C4-2B (cell line): Measurements from ENCODE around the gene CLTCL1.

Experiments
- ZFX ChIP-seq: fragments of 450-650 bp; IDR thresholded peaks from 2 replicates; pipeline ENCODE4 v1.6.1; 2017
- TF ChIP-seq, protein P1 (sequence below): fragments of 450-650 bp; conservative IDR thresholded peaks from 2 replicates; pipeline ENCODE4 v1.5.1; 2017; ENCODE audit warnings: mild to moderate bottlenecking

DNA sequence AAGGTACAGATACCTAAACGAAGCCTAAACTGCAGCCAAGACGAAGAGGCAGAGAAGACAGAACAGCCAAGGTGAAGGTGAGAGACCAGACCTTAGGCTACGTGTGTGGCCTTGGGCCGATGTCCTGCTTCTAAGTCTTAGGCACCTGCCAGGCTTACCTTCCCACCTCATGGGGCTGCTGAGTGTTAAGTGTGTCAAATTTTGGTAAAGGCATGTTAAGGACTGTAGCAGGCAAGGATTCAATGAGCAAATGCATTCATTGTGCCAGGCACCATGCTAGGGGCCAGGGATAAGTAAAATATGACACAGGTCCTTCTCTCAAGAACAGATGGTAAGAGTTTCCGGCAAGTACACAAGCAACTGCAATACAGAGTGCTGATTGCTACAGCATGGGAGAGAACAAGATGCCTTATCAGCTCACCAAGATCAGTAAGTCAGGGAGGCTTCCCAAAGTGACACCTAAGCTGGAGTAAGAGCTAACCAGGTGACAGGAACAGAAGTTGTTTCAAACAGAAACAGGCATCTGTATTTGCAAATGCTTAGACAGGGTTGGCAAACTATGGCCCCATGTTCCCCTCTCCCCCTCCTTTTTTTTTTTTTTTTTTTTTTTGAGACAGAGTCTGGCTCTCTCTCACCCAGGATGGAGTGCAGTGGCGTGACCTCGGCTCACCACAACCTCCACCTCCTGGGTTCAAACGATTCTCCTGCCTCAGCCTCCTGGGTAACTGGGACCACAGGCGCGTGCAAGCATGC, 46.7 kb downstream of the CLTCL1 start:
- TF ChIP-seq, protein P1, sequence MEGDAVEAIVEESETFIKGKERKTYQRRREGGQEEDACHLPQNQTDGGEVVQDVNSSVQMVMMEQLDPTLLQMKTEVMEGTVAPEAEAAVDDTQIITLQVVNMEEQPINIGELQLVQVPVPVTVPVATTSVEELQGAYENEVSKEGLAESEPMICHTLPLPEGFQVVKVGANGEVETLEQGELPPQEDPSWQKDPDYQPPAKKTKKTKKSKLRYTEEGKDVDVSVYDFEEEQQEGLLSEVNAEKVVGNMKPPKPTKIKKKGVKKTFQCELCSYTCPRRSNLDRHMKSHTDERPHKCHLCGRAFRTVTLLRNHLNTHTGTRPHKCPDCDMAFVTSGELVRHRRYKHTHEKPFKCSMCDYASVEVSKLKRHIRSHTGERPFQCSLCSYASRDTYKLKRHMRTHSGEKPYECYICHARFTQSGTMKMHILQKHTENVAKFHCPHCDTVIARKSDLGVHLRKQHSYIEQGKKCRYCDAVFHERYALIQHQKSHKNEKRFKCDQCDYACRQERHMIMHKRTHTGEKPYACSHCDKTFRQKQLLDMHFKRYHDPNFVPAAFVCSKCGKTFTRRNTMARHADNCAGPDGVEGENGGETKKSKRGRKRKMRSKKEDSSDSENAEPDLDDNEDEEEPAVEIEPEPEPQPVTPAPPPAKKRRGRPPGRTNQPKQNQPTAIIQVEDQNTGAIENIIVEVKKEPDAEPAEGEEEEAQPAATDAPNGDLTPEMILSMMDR, result no peak
- no peak for TF ChIP-seq ZFX
